GM12873 (cell line): Measurements from ENCODE around the gene RBM20.

Experiments used
- CTCF ChIP-seq: IDR thresholded peaks from 2 replicates; pipeline ENCODE4 v1.5.1; 2012; ENCODE audit warnings: low read depth, mild to moderate bottlenecking, moderate library complexity, low read length, control low read depth; ENCODE audit not compliant: insufficient read depth; ENCODE audit errors: missing control alignments

The RBM20 gene

GRCh38 chr10:110699859-110700468 lies 55.8 kb downstream of the RBM20 start:
- TF ChIP-seq CTCF, result no peak

GRCh38 chr10:110700947-110701616 lies 56.9 kb downstream of the RBM20 start:
- no peak for TF ChIP-seq CTCF

DNA sequence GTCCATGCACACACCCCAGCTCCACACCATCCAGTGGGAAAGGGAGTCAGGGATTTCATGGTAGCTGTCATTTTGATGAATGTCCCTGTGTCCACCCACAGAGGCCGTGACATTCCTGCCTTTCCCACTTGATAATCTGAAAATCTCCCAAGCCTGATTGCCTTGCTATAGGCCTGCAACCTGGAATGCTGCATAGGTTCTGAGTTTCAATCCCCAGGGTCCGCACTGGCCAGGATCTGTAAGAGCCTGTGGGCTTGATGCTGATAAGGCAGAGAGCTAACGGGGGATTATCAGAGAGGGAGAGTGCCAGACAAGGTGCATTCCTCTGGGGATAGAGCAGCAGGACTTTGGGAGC lies 57.5 kb downstream of the RBM20 start:
- no peak for TF ChIP-seq CTCF

DNA sequence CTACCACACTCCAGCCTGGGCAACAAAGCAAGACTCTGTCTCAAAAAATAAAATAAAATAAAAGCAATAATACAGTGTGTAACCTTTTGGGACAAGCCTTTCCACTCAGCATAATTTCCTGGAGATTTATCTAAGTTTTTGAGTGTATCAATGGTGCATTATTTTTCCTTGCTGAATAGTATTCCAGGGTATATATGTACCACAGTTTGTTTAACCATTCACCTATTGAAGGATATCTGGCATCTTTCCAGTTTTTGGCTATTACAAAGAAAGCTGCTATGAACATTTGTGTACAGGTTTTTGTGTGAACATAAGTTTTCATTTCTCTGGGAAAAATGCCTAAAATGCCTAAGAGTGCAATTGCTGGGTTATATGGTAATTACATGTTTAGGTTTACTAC lies 59.9 kb downstream of the RBM20 start:
- TF ChIP-seq CTCF, result no peak

- no peak for TF ChIP-seq CTCF
These were observed 60.9 kb downstream of the RBM20 start for GRCh38 chr10:110704906-110705476.

DNA sequence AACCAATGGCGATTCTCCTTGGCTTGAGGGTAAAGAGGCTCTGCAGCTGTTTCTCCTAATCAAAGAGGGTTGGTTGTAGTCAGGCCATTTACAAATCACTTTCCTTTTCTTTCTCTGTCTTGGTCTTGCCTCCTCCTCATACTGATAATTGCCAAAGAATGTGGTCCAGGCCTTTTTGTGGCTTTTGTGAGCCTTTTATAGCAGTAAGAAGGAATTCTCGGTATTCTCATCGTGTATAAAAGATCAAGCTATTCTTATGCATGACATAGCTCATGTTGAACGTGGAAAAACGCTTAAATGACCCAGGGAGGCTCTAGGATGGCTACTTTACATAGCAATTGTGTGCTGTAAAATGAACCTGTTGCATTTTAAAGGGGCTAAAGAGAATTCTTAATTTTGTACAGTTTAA lies 62.6 kb downstream of the RBM20 start:
- TF ChIP-seq CTCF, result no peak

DNA sequence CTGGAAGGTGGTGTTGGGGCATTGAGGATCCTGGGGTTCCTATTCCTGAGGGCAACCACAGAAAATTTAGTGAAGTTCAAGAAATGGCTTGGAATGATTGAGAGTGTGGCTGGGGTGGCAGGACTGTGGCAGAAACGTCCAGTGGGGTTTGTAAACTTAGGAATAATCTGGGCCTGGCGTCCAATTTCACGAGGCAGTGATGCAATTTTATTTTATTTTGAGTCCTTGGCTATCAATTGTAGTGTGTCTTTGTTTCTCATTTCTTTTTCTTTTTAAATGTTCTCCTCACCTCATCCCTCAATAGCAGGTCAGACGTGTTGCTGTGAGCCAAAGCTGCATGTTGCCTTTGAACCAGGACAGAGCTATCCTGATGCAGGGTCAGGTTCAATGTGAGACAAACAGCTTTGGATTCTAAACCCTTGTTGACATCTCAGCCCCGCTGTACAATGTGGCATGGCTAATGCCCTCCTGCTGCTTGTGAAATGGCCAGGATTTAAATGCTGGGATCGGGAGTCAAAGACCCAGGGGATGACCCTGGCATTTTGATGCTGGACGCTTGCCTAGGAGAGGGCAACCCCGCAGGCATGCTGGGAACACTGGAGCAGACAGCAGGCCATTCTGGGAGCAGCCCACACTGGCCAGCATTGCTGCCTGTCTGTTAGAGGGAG lies 64.8 kb downstream of the RBM20 start:
- TF ChIP-seq CTCF, result no peak
